GM12878 (cell line): Measurements from ENCODE around the gene DSG1. TPM values are rescaled to one million over a fixed set of nuclear protein-coding genes. Genes with fewer than 3 reads are reported as not detected.

Source experiments
- ATAC-seq: fragments of 200-7000 bp; cut with Tn5 transposase; 3 replicates; pipeline ENCODE4 v1.9.1; 2020; ENCODE audit warnings: mild to moderate bottlenecking, moderate library complexity
- BruUV-seq: library from RNA; stranded (reverse); fragments of 400-500 nt; replicated peaks from 2 replicates; lab custom pipeline; 2021; lab: Mats Ljungman, UMichigan
- CTCF ChIA-PET: fragments of 300-600 bp; sonication (Branson Sonifier 250); formaldehyde crosslinking; extraction: SDS; loops from one replicate; lab custom pipeline; 2021; ENCODE audit warnings: inconsistent platforms; lab: Yijun Ruan, JAX
- POLR2A ChIA-PET: fragments of 350-600 bp; formaldehyde crosslinking; extraction: SDS; loops from one replicate; lab custom pipeline; 2021; ENCODE audit warnings: inconsistent platforms; lab: Charles Lee
- RAD21 ChIA-PET: fragments of 300-600 bp; sonication (Branson Sonifier 250); formaldehyde crosslinking; loops from one replicate; lab custom pipeline; 2023; ENCODE audit warnings: antibody characterized with exemption; ENCODE audit not compliant: unreplicated experiment; lab: Charles Lee
- SMC1A ChIA-PET: fragments of 300-600 bp; sonication (Branson Sonifier 250); formaldehyde crosslinking; loops from one replicate; lab custom pipeline; 2023; ENCODE audit not compliant: unreplicated experiment, uncharacterized antibody; lab: Charles Lee
- DNase-seq: peaks from one replicate; pipeline ENCODE4 v3.0.0-alpha.2; 2011; ENCODE audit warnings: low read depth, low spot score
- FAIRE-seq: peaks from 3 replicates; lab custom pipeline; 2011; peaks lifted over from hg19 to GRCh38; lab: Jason Lieb, UNC
- H2AFZ ChIP-seq: 2 replicates; pipeline ENCODE4 v1.6.0; 2011; ENCODE audit warnings: low read depth, low read length, control low read depth; ENCODE audit not compliant: control insufficient read depth
- H3K27ac ChIP-seq: 2 replicates; pipeline ENCODE4 v1.5.1; 2011; ENCODE audit warnings: control low read depth; ENCODE audit not compliant: control insufficient read depth, insufficient read depth
- H3K27me3 ChIP-seq, 2 experiments: replicated peaks in 1 of 2; 2 replicates each; pipeline versions ENCODE4 v1.6.0 to v1.6.1; 2011; ENCODE audit warnings: low read length in 1 of 2; ENCODE audit not compliant: control insufficient read depth in 2 of 2, insufficient read depth in 2 of 2
- H3K36me3 ChIP-seq, 2 experiments: 2 replicates each; pipeline ENCODE4 v1.5.1; 2011; ENCODE audit warnings: low read length in 1 of 2; ENCODE audit not compliant: control insufficient read depth in 2 of 2, insufficient read depth in 2 of 2
- H3K4me1 ChIP-seq: 2 replicates; pipeline ENCODE4 v1.6.1; 2011; ENCODE audit warnings: mild to moderate bottlenecking, low read length, moderate library complexity, mixed read lengths; ENCODE audit not compliant: control insufficient read depth, insufficient read depth
- H3K4me2 ChIP-seq: 2 replicates; pipeline ENCODE4 v1.6.0; 2011; ENCODE audit warnings: control low read depth; ENCODE audit not compliant: control insufficient read depth, insufficient read depth
- H3K4me3 ChIP-seq: fragments of 200-600 bp; sonication (generic); 2 replicates; pipeline ENCODE4 v1.5.1; 2016
- H3K79me2 ChIP-seq: 2 replicates; pipeline ENCODE4 v1.6.0; 2011; ENCODE audit warnings: low read length; ENCODE audit not compliant: control insufficient read depth, insufficient read depth
- H3K9ac ChIP-seq: 2 replicates; pipeline ENCODE4 v1.8.0; 2011; ENCODE audit warnings: low read length, control low read depth, mixed read lengths; ENCODE audit not compliant: control insufficient read depth, insufficient read depth
- H3K9me3 ChIP-seq: replicated peaks from 3 replicates; pipeline ENCODE4 v1.5.1; 2011; ENCODE audit warnings: mild to moderate bottlenecking, low read length; ENCODE audit not compliant: control insufficient read depth, insufficient read depth
- H4K20me1 ChIP-seq: 2 replicates; pipeline ENCODE4 v1.6.0; 2011; ENCODE audit not compliant: control insufficient read depth, insufficient read depth
- CBFB ChIP-seq: IDR thresholded peaks from 2 replicates; pipeline ENCODE4 v1.6.1; 2016; ENCODE audit warnings: antibody characterized with exemption, low read depth
- CHD1 ChIP-seq: IDR thresholded peaks from 2 replicates; pipeline ENCODE4 v1.6.1; 2012; ENCODE audit warnings: low read depth, low read length, improper control_type of control experiment
- CHD4 ChIP-seq: fragments of 200-600 bp; sonication (generic); IDR thresholded peaks from 2 replicates; pipeline ENCODE4 v1.6.1; 2016; ENCODE audit warnings: mild to moderate bottlenecking
- ETV6 ChIP-seq, 2 experiments: fragments of 450-650 bp in 1 of 2; IDR thresholded peaks in 1 of 2; conservative IDR thresholded peaks in 1 of 2; 2 replicates each; pipeline ENCODE4 v1.6.1; 2014; ENCODE audit warnings: antibody characterized with exemption in 1 of 2, borderline replicate concordance in 1 of 2, low read depth in 1 of 2, mild to moderate bottlenecking in 1 of 2, moderate library complexity in 1 of 2
- HDGF ChIP-seq: fragments of 450-650 bp; IDR thresholded peaks from 2 replicates; pipeline ENCODE4 v1.6.1; 2016; ENCODE audit warnings: antibody characterized with exemption
- JUND ChIP-seq: IDR thresholded peaks from 2 replicates; pipeline ENCODE4 v1.6.1; 2012; ENCODE audit warnings: low read depth, mild to moderate bottlenecking, low read length, improper control_type of control experiment, moderate library complexity
- RBBP5 ChIP-seq: fragments of 200-600 bp; sonication (generic); conservative IDR thresholded peaks from 2 replicates; pipeline ENCODE4 v1.6.1; 2016
- SIN3A ChIP-seq: IDR thresholded peaks from 2 replicates; pipeline ENCODE4 v1.6.1; 2012; ENCODE audit warnings: low read depth, low read length, improper control_type of control experiment
- SP1 ChIP-seq: IDR thresholded peaks from one replicate; pipeline ENCODE4 v1.6.1; 2011; ENCODE audit warnings: low read depth, low read length
- TCF12 ChIP-seq: IDR thresholded peaks from 2 replicates; pipeline ENCODE4 v1.6.1; 2011; ENCODE audit warnings: low read depth, mild to moderate bottlenecking, low read length
- WRNIP1 ChIP-seq: IDR thresholded peaks from 2 replicates; pipeline ENCODE4 v1.6.1; 2011; ENCODE audit warnings: low read depth, low read length, improper control_type of control experiment, borderline replicate concordance
- ZNF217 ChIP-seq: fragments of 450-650 bp; IDR thresholded peaks from 2 replicates; pipeline ENCODE4 v1.6.1; 2017; ENCODE audit warnings: antibody characterized with exemption, mild to moderate bottlenecking
- ZNF24 ChIP-seq: fragments of 450-650 bp; IDR thresholded peaks from 2 replicates; pipeline ENCODE4 v1.6.1; 2017; ENCODE audit warnings: antibody characterized with exemption, mild to moderate bottlenecking
- WGBS: methylation state at CpG from one replicate; pipeline ENCODE4 v1.1.6; 2016; ENCODE audit warnings: low lambda C conversion rate; ENCODE audit not compliant: insufficient replicate concordance, insufficient coverage; ENCODE audit errors: missing lambda C conversion rate; 5-methylcytosine and 5-hydroxymethylcytosine counted together
- in situ Hi-C: fragments of 300-500 bp; cut with MboI; formaldehyde crosslinking; loops from 9 replicates; pipeline ENCODE4 v1.14.3; 2018; ENCODE audit warnings: mixed read lengths
- intact Hi-C: fragments of 100-400 bp; cut with micrococcal nuclease; formaldehyde crosslinking; loops from one replicate; pipeline ENCODE4 v1.14.2; 2022; ENCODE audit not compliant: unreplicated experiment
- polyA plus RNA-seq, 11 experiments: library from polyadenylated mRNA; depleted of rRNA in 4 of 11; unstranded in 6 of 11; stranded (reverse) in 5 of 11; fragments of >200 nt; fragmentation: Nextera tagmentation in 4 of 11; fragmentation: Illumina TruSeq in 1 of 11; extraction: Ambion mirVana in 4 of 11; extraction: Trizol in 1 of 11; gene quantifications; 1 replicate in 1 of 11; 2 replicates in 10 of 11; pipeline versions ENCODE4 v1.2.1 to v1.2.3, GENCODE V29; 2011 to 2016; ENCODE audit warnings: inconsistent platforms in 2 of 11, missing spikeins in 2 of 11, low read depth in 1 of 11
- total RNA-seq, 4 experiments: library from RNA; depleted of rRNA in 3 of 4; stranded (reverse); fragments of >200 nt in 3 of 4; fragmentation: Illumina TruSeq in 1 of 4; extraction: Trizol in 1 of 4; gene quantifications; 2 replicates each; pipeline versions ENCODE4 v1.2.1 to v1.2.3, GENCODE V29; 2013 to 2021
- TF ChIP-seq, protein P1 (sequence below): IDR thresholded peaks from 2 replicates; pipeline ENCODE4 v1.6.1; 2012; ENCODE audit warnings: low read depth, low read length, improper control_type of control experiment
- TF ChIP-seq, protein P2 (sequence below): fragments of 150-350 bp; IDR thresholded peaks from 2 replicates; pipeline ENCODE4 v1.6.1; 2014; ENCODE audit warnings: mild to moderate bottlenecking, low read depth, low read length
- TF ChIP-seq, protein P3 (sequence below): fragments of 450-650 bp; IDR thresholded peaks from 2 replicates; pipeline ENCODE4 v1.6.1; 2017; ENCODE audit warnings: low read depth, mild to moderate bottlenecking, moderate library complexity
- TF ChIP-seq, protein P4 (sequence below): fragments of 450-650 bp; IDR thresholded peaks from 2 replicates; pipeline ENCODE4 v1.6.1; 2014; ENCODE audit warnings: mild to moderate bottlenecking
- TF ChIP-seq, protein P5 (sequence below): fragments of 450-650 bp; formaldehyde crosslinking; IDR thresholded peaks from 2 replicates; pipeline ENCODE4 v1.4.0; 2022; ENCODE audit warnings: mild to moderate bottlenecking, moderate library complexity

Gene DSG1
- total and polyA plus RNA-seq, 10 of the 15 experiments (the other 5 are each of a cell fraction or from before 2014, with no cell fraction given): 0.10 to 5.0 (median 2.6) TPM

DNA sequence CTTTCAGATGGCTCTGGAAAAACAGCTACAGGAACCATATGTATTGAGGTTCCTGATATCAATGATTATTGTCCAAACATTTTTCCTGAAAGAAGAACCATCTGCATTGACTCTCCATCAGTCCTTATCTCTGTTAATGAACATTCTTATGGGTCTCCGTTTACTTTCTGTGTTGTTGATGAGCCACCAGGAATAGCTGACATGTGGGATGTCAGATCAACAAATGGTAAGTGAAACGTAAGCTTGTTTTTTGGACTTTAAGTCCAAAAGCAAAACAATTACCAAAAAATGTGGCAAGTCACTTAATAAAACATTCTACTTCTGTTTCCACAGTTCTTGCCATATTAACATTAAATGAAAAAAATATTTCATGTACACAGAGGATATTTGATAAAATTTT is 85.4 kb downstream of the DSG1 start:
- Histone ChIP-seq H2AFZ (no peak overlapping the region), H3K4me1 (no peaks in the 10 kb centered on the region), H3K4me2 (no peak overlapping the region), H3K9ac (no peak overlapping the region), H3K27me3 (no peaks in the 10 kb centered on the region), H3K9me3 (no peaks in the 10 kb centered on the region), H3K4me3 (no peak overlapping the region), H3K27ac (no peak overlapping the region), H3K36me3 (no peaks in the 10 kb centered on the region), H3K79me2 (no peaks in the 10 kb centered on the region), H4K20me1 (no peaks in the 10 kb centered on the region)
- ChIA-PET CTCF (no interaction called here), POLR2A (no interaction called here), RAD21 (interaction anchor here (1.1 kb wide), 1 partner anchor 16 kb away, joined by 3 read pairs; no protein-coding TSS in a partner anchor), SMC1A (interaction anchor here (0.5 to 1.5 kb wide), 2 partner anchors 9 to 12 kb away, joined by 3 read pairs; no protein-coding TSS in a partner anchor)
- 14% methylated on average over 2 of the region's 2 CpGs for WGBS
- FAIRE-seq (no peak), DNase-seq (no peak), ATAC-seq (no peak)
- BruUV-seq: no TSS peak
- in situ Hi-C loops (loop anchor here (10.0 kb wide), 1 partner anchor 59 kb away; no protein-coding TSS in a partner anchor), intact Hi-C loops (loop anchor here (10.0 kb wide), 2 partner anchors 59 to 429 kb away; no protein-coding TSS in a partner anchor)
- TF ChIP-seq SIN3A: no peak
- no peak for TF ChIP-seq WRNIP1
- no peak for TF ChIP-seq ETV6 (conservative IDR thresholded peaks at IDR 0.05 in 1 of 2, IDR thresholded peaks at IDR 0.05 in 1 of 2; ENCODE audit: borderline replicate concordance in 1 of 2, low read depth in 1 of 2)
- TF ChIP-seq, protein P1, sequence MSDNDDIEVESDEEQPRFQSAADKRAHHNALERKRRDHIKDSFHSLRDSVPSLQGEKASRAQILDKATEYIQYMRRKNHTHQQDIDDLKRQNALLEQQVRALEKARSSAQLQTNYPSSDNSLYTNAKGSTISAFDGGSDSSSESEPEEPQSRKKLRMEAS: no peak
- no peak for TF ChIP-seq SP1
- TF ChIP-seq CHD4: no peak
- TF ChIP-seq RBBP5: no peak
- TF ChIP-seq ZNF217: no peak
- TF ChIP-seq HDGF: no peak
- no peak for TF ChIP-seq TCF12
- TF ChIP-seq CBFB: no peak
- no peak for TF ChIP-seq ZNF24
- TF ChIP-seq, protein P2, sequence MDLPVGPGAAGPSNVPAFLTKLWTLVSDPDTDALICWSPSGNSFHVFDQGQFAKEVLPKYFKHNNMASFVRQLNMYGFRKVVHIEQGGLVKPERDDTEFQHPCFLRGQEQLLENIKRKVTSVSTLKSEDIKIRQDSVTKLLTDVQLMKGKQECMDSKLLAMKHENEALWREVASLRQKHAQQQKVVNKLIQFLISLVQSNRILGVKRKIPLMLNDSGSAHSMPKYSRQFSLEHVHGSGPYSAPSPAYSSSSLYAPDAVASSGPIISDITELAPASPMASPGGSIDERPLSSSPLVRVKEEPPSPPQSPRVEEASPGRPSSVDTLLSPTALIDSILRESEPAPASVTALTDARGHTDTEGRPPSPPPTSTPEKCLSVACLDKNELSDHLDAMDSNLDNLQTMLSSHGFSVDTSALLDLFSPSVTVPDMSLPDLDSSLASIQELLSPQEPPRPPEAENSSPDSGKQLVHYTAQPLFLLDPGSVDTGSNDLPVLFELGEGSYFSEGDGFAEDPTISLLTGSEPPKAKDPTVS: no peak
- no peak for TF ChIP-seq CHD1
- TF ChIP-seq, protein P3, sequence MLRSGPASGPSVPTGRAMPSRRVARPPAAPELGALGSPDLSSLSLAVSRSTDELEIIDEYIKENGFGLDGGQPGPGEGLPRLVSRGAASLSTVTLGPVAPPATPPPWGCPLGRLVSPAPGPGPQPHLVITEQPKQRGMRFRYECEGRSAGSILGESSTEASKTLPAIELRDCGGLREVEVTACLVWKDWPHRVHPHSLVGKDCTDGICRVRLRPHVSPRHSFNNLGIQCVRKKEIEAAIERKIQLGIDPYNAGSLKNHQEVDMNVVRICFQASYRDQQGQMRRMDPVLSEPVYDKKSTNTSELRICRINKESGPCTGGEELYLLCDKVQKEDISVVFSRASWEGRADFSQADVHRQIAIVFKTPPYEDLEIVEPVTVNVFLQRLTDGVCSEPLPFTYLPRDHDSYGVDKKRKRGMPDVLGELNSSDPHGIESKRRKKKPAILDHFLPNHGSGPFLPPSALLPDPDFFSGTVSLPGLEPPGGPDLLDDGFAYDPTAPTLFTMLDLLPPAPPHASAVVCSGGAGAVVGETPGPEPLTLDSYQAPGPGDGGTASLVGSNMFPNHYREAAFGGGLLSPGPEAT: no peak
- TF ChIP-seq, protein P4, sequence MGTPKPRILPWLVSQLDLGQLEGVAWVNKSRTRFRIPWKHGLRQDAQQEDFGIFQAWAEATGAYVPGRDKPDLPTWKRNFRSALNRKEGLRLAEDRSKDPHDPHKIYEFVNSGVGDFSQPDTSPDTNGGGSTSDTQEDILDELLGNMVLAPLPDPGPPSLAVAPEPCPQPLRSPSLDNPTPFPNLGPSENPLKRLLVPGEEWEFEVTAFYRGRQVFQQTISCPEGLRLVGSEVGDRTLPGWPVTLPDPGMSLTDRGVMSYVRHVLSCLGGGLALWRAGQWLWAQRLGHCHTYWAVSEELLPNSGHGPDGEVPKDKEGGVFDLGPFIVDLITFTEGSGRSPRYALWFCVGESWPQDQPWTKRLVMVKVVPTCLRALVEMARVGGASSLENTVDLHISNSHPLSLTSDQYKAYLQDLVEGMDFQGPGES: no peak
- TF ChIP-seq, protein P5, sequence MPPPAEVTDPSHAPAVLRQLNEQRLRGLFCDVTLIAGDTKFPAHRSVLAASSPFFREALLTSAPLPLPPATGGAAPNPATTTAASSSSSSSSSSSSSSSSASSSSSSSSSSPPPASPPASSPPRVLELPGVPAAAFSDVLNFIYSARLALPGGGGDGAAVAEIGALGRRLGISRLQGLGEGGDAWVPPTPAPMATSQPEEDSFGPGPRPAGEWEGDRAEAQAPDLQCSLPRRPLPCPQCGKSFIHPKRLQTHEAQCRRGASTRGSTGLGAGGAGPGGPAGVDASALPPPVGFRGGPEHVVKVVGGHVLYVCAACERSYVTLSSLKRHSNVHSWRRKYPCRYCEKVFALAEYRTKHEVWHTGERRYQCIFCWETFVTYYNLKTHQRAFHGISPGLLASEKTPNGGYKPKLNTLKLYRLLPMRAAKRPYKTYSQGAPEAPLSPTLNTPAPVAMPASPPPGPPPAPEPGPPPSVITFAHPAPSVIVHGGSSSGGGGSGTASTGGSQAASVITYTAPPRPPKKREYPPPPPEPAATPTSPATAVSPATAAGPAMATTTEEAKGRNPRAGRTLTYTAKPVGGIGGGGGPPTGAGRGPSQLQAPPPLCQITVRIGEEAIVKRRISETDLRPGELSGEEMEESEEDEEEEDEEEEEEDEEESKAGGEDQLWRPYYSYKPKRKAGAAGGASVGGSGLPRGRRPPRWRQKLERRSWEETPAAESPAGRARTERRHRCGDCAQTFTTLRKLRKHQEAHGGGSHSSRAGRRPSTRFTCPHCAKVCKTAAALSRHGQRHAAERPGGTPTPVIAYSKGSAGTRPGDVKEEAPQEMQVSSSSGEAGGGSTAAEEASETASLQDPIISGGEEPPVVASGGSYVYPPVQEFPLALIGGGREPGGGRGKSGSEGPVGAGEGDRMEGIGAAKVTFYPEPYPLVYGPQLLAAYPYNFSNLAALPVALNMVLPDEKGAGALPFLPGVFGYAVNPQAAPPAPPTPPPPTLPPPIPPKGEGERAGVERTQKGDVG: no peak
- no peak for TF ChIP-seq JUND
